ENCODE measurements around the gene ENG.

DNA sequence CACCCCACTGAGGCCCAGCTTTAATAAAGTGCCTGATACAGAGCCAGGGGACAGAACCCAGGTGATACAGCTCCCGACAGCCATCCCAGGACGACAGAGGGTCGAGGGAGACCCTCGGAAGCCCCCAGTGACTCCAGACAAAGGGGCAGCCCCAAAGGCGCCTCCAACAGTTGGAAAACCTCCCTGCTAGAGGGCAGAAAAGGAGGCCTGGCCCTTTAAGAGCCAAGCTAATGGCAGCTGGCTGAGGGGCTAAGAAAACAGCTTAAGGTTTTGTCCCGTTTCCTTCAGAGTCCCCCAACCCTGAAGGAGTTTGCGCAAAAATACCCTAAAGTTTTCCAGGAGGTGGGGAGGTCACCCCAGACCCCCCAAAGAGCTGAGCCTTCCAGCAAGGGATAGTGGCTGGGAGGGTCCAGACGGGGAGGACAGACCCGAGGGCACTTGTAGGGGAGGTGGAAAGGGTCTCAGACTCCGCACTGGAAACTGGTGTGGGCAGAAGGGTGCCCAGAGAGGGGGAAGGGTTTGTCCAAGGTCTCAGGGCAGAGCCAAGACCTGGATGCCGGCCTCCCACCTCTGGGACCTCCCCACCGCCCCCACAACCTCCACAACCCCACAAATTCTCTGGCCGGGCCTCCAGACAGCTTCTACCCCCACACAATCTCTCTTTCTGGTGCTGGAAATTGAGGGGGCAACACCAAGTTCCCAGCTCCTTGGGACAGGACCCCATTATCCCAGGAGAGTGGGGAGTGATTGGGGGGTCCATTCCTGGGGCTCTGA lies 31.2 kb upstream of the ENG start:
- TF ChIP-seq ZNF274 (IDR thresholded peaks at IDR 0.05; ENCODE audit: low read depth, low read length) (no peak), YY1 (IDR thresholded peaks at IDR 0.05; ENCODE audit: insufficient read depth, insufficient read length) (no peak), SUZ12 (IDR thresholded peaks at IDR 0.05; ENCODE audit: extremely low read depth, insufficient read depth, insufficient read length) (no peak)
